GM18508 (cell line): ENCODE measurements around the gene SULT1C3.
"Not testable (repeated sequence)": the region's sequence is repeated elsewhere in the genome, so short reads cannot be mapped to it uniquely, and the experiment has no call there.

ENCODE experiments used
- ATAC-seq: cut with Tn5 transposase; IDR thresholded peaks from one replicate; pipeline ENCODE4 v1.9.1; 2021; ENCODE audit warnings: moderate number of reproducible peaks; ENCODE audit not compliant: insufficient read depth, unreplicated experiment

SULT1C3 gene

DNA sequence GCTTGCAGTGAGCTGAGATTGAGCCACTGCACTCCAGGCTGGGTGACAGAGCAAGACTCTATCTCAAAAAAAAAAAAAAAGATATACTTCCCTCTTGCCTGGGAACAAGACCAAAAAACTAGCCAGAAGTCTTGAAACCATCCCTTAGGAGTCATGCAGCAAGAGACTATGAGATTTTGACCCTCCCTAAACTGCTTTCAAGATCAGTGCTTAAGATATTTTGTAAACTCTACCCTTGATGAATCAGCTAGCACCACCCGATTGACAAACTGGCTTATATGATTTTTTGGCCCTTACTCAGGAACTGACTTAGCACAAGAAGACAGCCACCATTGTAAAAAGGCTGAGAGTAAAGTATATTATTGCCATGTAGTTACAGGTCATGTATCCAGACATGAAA is 3.8 kb downstream of the SULT1C3 start:
- no peak for ATAC-seq

DNA sequence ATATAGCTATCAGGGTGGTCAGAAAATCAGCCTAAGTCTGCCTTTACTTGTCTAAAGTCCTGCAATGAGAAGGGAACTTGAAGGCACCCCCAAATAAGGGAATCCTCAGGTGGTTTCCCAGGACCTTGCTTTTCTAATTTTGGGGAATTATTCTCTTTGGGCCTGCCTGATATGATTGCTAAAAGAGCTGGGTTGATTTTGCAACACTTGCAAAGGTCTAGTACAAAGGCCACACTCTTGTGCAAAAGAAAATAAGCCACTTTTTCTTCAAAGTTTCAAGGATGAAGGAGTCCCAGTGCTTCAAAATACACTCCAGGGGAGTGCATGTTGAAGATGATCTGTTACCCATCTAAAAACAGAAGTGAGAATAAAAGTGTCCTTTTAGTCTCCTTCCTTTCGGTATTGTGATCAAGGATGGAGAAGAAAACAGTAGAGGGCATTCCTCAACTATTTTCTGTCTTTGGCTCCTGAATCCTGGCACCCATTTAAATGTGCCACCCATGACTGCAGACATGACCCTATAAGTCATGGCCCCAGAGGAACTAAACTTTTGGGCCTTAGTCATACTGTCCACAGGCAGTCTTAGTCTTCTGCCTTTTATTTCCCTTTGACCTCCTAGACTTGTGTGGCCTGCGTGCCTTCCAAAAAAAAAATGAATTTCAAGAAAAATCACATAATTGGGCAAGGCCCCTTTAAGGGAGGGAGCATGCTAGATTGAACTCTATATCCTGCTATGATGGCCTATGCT is 5.1 kb downstream of the SULT1C3 start:
- ATAC-seq: no peak

DNA sequence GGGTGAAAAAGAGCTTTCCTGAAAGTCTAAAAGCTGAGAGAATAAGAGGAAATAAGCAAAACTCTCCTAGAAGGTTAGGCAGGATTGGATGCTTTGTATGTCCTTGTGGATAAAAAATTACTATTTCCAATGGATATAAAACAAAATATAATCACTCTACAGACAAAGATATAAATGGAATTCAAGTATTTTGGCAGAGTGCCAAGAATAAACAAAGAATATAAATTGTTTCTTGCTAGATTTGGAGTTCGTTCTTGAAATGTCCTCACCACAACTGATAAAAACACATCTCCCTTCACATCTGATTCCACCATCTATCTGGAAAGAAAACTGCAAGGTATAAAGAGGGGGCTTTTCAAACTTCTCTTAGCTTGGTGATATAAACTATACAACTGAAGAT is 13.3 kb downstream of the SULT1C3 start:
- no peak for ATAC-seq

DNA sequence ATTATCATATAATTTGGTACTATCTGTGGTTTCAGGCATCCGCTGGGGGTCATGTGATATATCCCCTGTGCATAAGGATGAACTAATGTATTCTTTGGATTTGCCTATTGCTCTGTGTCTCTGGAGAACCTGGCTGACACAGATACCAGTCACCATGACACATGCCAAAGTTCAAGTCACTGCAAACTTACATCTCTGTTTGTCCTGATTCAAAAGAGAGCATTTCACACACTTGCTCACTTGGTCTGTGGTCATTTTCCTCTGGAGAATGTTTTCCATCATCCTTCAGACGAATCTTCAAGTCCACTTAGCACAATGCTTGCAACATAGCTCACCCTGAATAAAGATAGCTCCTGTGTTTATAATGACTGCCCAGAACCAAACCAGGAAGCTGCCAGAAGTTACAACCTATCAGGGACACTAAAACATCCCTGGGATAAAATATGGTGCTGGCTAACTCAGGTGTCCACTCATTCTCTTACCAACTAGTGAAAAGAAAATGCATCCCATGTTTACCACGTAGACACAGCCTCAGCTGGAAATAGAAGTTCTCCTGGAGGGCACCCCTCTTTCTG is 18.1 kb downstream of the SULT1C3 start:
- no peak for ATAC-seq

DNA sequence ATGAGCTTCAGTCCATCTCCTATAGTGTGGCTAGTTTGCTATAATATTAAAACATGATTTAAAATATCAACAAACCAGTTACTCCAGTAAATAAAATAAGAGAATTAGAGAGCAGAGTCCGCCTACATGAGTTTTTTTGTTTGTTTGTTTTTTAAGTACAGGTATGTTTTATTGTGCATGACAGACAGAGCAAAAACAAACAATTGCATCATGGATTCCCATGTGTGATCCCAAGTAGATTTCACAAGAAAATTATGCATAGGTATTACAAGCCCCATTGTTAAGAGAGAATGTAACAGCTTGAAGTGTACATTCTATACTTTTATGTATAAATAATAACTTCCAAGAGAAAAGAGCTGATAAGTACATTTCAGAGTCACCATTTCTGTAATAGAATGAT is 21.0 kb downstream of the SULT1C3 start:
- ATAC-seq: no peak

DNA sequence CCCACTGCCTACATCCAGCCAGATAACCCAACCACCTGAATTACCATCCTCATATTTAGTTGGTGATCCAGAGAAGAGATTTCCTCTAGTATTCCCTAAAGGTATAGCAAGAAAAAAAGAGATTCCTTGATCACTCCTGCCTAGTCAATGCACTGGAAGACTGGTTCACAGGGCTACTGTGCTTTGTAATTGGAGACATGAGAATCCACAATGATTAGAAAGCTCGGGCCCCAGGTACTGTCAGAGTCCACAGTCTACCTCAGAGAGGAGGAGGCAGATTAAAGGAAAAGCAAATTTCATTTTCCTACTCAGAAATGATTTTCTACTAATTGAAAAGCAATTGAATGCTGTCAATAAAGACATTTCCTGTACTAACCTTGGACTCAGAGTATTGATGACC is 22.3 kb downstream of the SULT1C3 start:
- ATAC-seq: no peak

GRCh38 chr2:108263401-108263800 is 23.6 kb downstream of the SULT1C3 start:
- no peak for ATAC-seq

DNA sequence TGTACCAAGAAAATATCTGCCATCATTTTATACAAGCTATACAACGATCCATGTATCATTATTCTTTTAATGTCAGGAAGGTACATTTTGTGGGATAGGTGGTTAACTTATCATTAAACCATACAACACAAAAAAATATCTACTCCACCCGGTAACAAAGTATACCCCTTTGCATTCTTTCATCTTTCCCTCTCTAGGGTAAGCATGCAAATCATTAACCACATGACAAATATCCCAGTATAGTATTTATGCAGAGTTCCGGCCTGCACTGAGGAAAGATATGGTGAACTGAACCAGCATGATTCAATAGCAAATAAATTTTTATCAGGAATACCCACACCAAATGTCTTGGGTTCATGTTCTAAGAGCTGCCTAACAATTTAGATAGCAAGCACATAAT is 26.4 kb downstream of the SULT1C3 start:
- ATAC-seq: no peak

DNA sequence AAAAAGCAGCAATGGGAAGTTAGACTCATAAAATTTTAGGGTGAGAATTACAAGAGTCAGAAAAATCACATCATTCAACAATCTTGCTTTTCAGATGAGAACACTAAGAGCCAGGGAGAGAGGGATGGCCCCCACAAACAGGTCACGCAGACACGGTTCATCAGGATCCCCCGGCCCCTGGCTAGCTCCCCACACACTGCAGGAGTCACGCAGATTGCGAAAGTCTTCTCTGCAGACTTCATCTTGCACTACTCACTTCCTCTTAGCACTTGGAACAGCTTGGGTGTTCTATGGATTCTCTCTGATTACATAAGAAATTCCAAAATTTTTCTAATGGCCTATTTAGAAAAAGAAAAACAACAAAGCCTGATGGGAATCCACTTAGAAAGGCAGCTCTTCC is 27.3 kb downstream of the SULT1C3 start:
- ATAC-seq: no peak

GRCh38 chr2:108268001-108268400 is 28.2 kb downstream of the SULT1C3 start:
- ATAC-seq: no peak

DNA sequence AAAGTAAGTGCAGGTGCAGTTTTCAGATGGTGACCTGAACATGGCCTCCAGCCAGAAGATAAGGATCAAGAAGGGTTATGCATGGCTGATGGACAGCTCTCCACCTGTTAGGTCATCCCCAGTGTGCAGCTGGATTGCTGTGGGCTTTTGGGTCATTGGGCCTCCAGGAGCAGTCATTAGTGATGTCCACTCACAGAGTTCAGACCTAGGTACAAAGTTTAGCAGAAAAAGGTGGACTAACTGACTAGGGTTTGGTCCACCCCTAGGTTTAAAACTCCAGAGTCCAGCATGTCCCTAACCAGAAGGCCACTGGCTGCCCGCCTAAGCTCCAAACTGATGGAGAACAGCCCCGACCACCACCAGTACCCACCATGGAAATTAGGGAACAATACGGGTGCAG is 30.6 kb downstream of the SULT1C3 start:
- ATAC-seq: no peak

DNA sequence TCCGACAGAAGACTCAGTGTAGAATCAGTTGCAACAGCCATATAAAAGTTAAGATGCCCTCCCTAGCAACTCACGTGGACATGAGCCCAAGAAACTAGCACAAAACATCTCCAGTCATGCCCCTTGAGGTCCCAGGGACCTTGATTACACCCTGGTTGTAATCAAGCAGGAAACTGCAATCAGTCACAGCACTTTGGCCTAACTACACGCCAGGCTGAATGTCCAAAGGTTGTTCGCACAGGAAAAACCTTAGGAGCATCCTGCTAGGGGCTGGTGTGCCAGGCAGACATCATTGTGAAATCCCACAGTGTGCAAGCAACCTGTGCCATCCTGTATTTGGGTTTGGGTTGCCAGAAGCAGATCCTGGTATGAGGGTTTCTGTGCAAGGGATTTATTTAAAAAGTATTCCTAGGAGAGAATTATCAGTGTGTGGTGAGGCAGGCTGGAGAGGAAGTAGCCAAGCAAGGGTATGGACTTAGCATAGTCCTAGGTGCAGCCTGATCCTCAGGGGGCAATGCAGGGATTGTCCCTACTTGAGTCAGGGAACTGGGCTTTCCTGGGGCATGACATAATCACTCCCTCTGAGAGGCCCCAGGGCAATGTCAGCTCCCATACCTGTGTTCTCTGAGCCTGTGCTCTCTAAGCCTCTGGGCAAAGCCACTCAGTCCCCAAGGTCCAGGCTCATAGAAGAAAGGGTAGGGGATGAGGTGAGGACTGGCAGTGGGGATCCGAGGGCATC is 31.2 kb downstream of the SULT1C3 start:
- ATAC-seq: no peak

- ATAC-seq: no peak
These were observed 32.0 kb downstream of the SULT1C3 start for GRCh38 chr2:108271691-108272253.

- ATAC-seq: no peak
These were observed 38.9 kb downstream of the SULT1C3 start for GRCh38 chr2:108278631-108279030.

DNA sequence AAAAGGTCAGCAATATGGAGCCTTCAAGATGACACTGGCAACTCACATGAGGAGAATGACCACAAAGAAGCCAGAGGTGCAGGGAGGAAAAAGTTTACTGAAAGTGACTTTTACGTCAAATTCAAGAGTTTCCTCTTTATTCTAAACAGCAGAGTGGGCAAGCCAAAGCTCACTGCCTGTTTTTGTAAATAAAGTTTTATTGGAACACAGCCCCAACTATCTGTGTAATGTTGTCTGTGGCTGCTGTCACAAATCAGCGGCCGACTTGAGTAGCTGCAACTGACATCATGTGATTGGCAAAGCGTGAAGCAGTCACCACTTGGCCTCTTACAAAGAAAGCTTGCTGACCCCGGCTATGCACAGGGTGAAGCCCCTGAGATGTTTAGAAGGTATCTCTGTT is 39.7 kb downstream of the SULT1C3 start:
- ATAC-seq: no peak

- ATAC-seq: no peak
These were observed 40.7 kb downstream of the SULT1C3 start for GRCh38 chr2:108280466-108280865.

GRCh38 chr2:108284566-108284965 is 44.8 kb downstream of the SULT1C3 start:
- not testable (repeated sequence) for ATAC-seq

- ATAC-seq: no peak
These were observed 45.8 kb downstream of the SULT1C3 start for GRCh38 chr2:108285616-108286015.

DNA sequence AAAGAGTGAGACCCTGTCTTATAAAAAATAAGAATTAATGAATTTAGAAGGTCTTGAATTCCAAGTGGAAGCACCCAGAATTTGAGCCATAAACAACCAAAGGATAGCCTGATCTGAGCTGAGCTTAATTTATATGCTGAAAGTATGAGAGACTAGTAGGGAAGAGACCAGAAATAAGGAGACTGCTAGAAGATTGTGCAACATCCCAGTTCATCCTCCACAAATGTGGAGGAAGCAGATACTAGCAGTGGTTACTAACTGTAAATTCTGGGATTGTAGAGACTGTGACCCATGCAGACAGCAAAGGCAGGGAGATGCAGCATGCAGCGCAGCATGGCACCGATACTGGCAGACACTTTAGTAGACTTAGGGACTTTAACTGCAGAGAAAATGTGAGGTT is 47.4 kb downstream of the SULT1C3 start:
- no peak for ATAC-seq

GRCh38 chr2:108288534-108289106 is 48.9 kb downstream of the SULT1C3 start, which contains the start of gene SULT1C2:
TSS of gene SULT1C2 (plus strand) at chr2:108288895. CDS start at chr2:108293668, 4,773 bp downstream.
- ATAC-seq: no peak

GRCh38 chr2:108293850-108294249 is 54.1 kb downstream of the SULT1C3 start:
- ATAC-seq: no peak
